Spleen (tissue), 11 donors: ENCODE measurements around the gene ADAMTS1. TPM values are rescaled to one million over a fixed set of nuclear protein-coding genes. Genes with fewer than 3 reads are reported as not detected.

Experiments used
- DNase-seq: peaks from one replicate; pipeline ENCODE4 v3.0.0-alpha.2; 2020
- H3K27ac ChIP-seq, 8 donors: fragments of 200-600 bp; sonication (generic) in 7 of 8; 1 replicate in 4 of 8; 2 replicates in 4 of 8; pipeline versions ENCODE4 v1.5.0 to v1.8.0; 2016 to 2021; ENCODE audit warnings: inconsistent platforms in 4 of 8, mild to moderate bottlenecking in 4 of 8, moderate library complexity in 1 of 8
- H3K27me3 ChIP-seq, 7 donors: fragments of 200-600 bp; sonication (generic) in 6 of 7; replicated peaks in 1 of 7; 1 replicate in 4 of 7; 2 replicates in 3 of 7; pipeline versions ENCODE4 v1.5.0 to v1.8.0; 2016 to 2021; ENCODE audit warnings: inconsistent platforms in 3 of 7, mild to moderate bottlenecking in 1 of 7
- H3K36me3 ChIP-seq, 6 donors: fragments of 200-600 bp; sonication (generic) in 5 of 6; 1 replicate in 4 of 6; 2 replicates in 2 of 6; pipeline versions ENCODE4 v1.5.0 to v1.8.0; 2016 to 2021; ENCODE audit warnings: inconsistent platforms in 2 of 6
- H3K4me1 ChIP-seq, 6 donors: fragments of 200-600 bp; sonication (generic) in 5 of 6; 1 replicate in 3 of 6; 2 replicates in 3 of 6; pipeline versions ENCODE4 v1.5.0 to v1.8.0; 2016 to 2021; ENCODE audit warnings: inconsistent platforms in 3 of 6
- H3K4me3 ChIP-seq, 8 donors: fragments of 200-600 bp; sonication (generic) in 7 of 8; 1 replicate in 4 of 8; 2 replicates in 4 of 8; pipeline versions ENCODE4 v1.5.0 to v1.8.0; 2016 to 2021; ENCODE audit warnings: inconsistent platforms in 4 of 8, mild to moderate bottlenecking in 4 of 8, moderate library complexity in 2 of 8
- H3K9me3 ChIP-seq, 8 donors: fragments of 200-600 bp; sonication (generic) in 7 of 8; 1 replicate in 4 of 8; 2 replicates in 4 of 8; pipeline versions ENCODE4 v1.5.0 to v1.8.0; 2016 to 2021; ENCODE audit warnings: inconsistent platforms in 4 of 8
- POLR2A ChIP-seq, 3 donors: fragments of 450-650 bp; IDR thresholded peaks; one replicate each; pipeline ENCODE4 v1.5.1; 2017; ENCODE audit warnings: antibody characterized with exemption in 3 of 3, mild to moderate bottlenecking in 1 of 3
- POLR2AphosphoS5 ChIP-seq, 3 donors: sonication (generic); formaldehyde crosslinking; IDR thresholded peaks; one replicate each; pipeline ENCODE4 v1.5.1; 2017; ENCODE audit warnings: antibody characterized with exemption in 3 of 3
- WGBS, 5 donors: extraction: QIAGEN DNeasy Blood & Tissue Kit in 3 of 5; methylation state at CpG; one replicate each; pipeline versions ENCODE4 v1.1.5 to v1.1.7; 2013 to 2018; 5-methylcytosine and 5-hydroxymethylcytosine counted together
- intact Hi-C: fragments of 100-400 bp; cut with DNase I; formaldehyde crosslinking; loops from one replicate; pipeline ENCODE4 v1.15.0; 2023; ENCODE audit warnings: low total_unique reads
- polyA plus RNA-seq, 3 donors: library from polyadenylated mRNA; stranded (reverse); fragments of 200-250 nt; gene quantifications; one replicate each; pipeline ENCODE4 v1.2.1, GENCODE V29; 2013
- total RNA-seq, 7 donors: library from RNA; depleted of rRNA in 3 of 7; stranded (reverse); fragments of >200 nt in 3 of 7; fragmentation: NEBNext Ultra II Directional in 4 of 7; extraction: Animal tissue kit (Norgen Biotek cat#: 25700) in 4 of 7; gene quantifications; one replicate each; pipeline versions ENCODE4 v1.1.0 to v1.2.1, GENCODE V29; 2016 to 2021
- TF ChIP-seq, protein P1 (sequence below), 11 experiments: fragments of 200-600 bp in 7 of 11; fragments of 450-650 bp in 4 of 11; sonication (generic) in 4 of 11; IDR thresholded peaks in 8 of 11; conservative IDR thresholded peaks in 3 of 11; 1 replicate in 7 of 11; 2 replicates in 4 of 11; pipeline versions ENCODE4 v1.4.0 to v1.8.0; 2016 to 2021; ENCODE audit warnings: antibody characterized with exemption in 11 of 11, inconsistent platforms in 4 of 11, mild to moderate bottlenecking in 1 of 11
- donor health status: healthy with polysubstance abuse.
- donor health status: DM: no; HTN: no; CAD: no; lungs with moderate emphysema.
- donor health status: DM: no; HTN: no; CAD: no.
- donor health status: Bipolar disorder and iron deficiency.
- donor health status: healthy.
- donor health status: DM: no; HTN: no; CAD: no.
- donor health status: DM: yes; HTN: yes; CAD: no.

ADAMTS1 gene
- total and polyA plus RNA-seq, 10 donors = 2.3 to 71.6 (median 21.9) TPM

DNA sequence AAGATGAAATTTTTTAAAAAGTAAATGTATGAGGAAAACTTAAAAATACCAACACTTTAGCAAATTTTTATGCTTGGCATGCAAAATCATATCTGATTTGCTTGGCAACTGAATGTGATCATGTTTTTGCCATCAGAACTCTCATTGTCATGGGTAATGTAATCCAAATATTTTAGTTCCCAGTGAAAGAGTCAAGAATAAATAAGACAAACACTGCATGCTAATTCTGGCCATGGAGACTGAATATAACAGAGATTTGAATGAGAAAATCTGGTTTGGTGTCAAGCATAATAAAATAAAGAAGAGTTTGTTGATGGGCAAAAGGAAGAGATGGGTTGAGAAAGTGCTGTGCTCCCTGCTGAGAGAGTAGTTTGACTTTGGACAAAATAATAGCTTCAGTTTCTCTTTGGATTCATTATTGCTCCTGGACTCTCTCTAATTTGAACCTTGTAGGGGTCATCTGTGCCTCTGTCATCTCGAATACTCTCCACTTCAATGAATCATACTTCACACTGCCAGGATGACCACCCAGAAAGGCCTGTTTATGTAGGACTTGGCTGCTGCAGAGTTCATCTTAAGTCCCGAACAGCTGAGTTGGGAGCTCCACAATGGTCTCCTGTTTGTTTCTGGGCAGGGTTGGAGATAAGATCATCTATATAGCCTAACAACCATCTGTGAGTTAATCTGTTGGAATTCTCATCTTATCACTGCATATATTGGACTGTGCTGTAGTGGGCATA is 34.4 kb downstream of the ADAMTS1 start:
- H3K36me3 ChIP-seq = no peaks in the 10 kb centered on the region
- no peak overlapping the region for H3K27ac ChIP-seq
- no peaks in the 10 kb centered on the region for H3K27me3 ChIP-seq
- H3K4me1 ChIP-seq = no peaks in the 10 kb centered on the region
- no peaks in the 10 kb centered on the region for H3K9me3 ChIP-seq
- intact Hi-C loops = no loop called here
- no peak for TF ChIP-seq POLR2AphosphoS5 (IDR thresholded peaks at IDR 0.05)
- WGBS, 5 donors = 61 to 84% (median 75%) methylated on average over 2 of the region's 2 CpGs
- DNase-seq = no peak
- no peak overlapping the region for H3K4me3 ChIP-seq

DNA sequence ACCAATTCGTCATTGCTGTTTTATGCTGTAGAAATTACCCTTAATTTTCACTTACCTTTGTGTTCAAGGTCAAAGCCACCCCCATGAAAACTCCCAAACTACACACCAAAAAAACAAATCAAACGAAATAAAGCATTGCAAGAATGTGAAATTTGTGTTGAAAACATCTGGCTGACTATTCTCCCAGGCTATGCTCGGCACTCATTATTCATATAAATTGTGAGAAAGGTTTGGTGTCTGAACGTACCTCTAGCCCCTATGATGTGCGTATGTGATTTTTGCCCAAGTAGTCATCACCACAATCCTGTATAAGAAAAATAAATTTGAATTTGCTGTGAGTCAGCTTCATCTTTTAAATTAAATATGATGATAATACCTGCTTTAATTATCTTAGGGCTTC is 34.9 kb downstream of the ADAMTS1 start:
- no peak overlapping the region for H3K4me3 ChIP-seq
- no peaks in the 10 kb centered on the region for H3K27me3 ChIP-seq
- WGBS, 5 donors = 80 to 89% (median 81%) methylated on average over 5 of the region's 5 CpGs
- no peak overlapping the region for H3K27ac ChIP-seq
- H3K9me3 ChIP-seq = no peaks in the 10 kb centered on the region
- DNase-seq = no peak
- TF ChIP-seq POLR2A (IDR thresholded peaks at IDR 0.05) (no peak), POLR2AphosphoS5 (IDR thresholded peaks at IDR 0.05) (no peak)
- TF ChIP-seq, protein P1, sequence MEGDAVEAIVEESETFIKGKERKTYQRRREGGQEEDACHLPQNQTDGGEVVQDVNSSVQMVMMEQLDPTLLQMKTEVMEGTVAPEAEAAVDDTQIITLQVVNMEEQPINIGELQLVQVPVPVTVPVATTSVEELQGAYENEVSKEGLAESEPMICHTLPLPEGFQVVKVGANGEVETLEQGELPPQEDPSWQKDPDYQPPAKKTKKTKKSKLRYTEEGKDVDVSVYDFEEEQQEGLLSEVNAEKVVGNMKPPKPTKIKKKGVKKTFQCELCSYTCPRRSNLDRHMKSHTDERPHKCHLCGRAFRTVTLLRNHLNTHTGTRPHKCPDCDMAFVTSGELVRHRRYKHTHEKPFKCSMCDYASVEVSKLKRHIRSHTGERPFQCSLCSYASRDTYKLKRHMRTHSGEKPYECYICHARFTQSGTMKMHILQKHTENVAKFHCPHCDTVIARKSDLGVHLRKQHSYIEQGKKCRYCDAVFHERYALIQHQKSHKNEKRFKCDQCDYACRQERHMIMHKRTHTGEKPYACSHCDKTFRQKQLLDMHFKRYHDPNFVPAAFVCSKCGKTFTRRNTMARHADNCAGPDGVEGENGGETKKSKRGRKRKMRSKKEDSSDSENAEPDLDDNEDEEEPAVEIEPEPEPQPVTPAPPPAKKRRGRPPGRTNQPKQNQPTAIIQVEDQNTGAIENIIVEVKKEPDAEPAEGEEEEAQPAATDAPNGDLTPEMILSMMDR (IDR thresholded peaks at IDR 0.05 in 8 of 11, conservative IDR thresholded peaks at IDR 0.05 in 3 of 11) = no peak
- no peaks in the 10 kb centered on the region for H3K36me3 ChIP-seq
- H3K4me1 ChIP-seq = no peaks in the 10 kb centered on the region
- intact Hi-C loops = no loop called here

DNA sequence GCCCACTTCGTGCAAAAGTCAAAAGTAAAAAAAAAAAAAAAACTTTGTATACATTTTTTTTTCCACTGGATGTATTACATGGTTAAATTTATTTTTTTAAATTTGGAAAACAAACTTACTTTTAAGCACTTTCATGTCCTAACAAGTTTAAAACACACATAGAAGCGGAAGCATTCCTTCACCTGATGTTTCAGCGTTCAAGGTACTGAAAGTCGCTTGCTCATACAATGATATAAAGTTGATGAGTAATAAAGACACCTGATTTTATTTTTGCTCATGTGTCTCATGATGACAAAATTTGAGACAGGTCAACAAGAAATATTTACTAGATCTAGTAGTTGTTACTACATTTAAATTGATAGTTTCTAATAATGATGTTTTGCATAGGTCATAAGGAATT is 35.5 kb downstream of the ADAMTS1 start:
- 86 to 95% (median 93%) methylated on average over 4 of the region's 4 CpGs for WGBS, 5 donors
- no peaks in the 10 kb centered on the region for H3K27me3 ChIP-seq
- H3K4me1 ChIP-seq = no peaks in the 10 kb centered on the region
- H3K9me3 ChIP-seq = no peaks in the 10 kb centered on the region
- H3K36me3 ChIP-seq = no peaks in the 10 kb centered on the region
- H3K4me3 ChIP-seq = no peak overlapping the region
- intact Hi-C loops = no loop called here
- no peak for DNase-seq
- no peak overlapping the region for H3K27ac ChIP-seq
- TF ChIP-seq POLR2A (IDR thresholded peaks at IDR 0.05) = no peak
- TF ChIP-seq, protein P1 (IDR thresholded peaks at IDR 0.05 in 8 of 11, conservative IDR thresholded peaks at IDR 0.05 in 3 of 11) = no peak
- no peak for TF ChIP-seq POLR2AphosphoS5 (IDR thresholded peaks at IDR 0.05)

DNA sequence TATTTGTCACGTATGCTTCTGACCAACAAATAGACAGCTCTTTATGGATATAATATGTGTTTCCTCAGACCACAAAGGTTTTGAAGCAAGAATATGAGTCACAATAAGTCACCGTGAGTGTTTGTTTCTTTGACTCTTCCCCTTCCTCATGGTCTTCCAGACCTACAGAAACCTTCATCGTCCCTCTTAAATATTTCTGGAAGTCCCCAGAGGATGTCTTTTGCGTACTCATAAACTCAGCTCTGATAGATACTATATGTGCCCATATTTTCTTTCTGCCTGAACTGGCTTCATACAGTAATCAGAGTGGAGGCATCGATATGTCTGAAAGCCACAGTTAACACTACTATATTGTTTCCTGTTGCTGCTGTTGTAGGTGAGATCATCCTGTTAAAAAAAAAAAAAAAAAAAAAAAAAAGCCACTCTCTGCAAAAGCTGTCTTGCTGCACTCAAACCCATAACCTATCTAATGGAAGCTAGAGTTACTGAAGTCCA is 38.4 kb downstream of the ADAMTS1 start:
- TF ChIP-seq POLR2AphosphoS5 (IDR thresholded peaks at IDR 0.05) (no peak), POLR2A (IDR thresholded peaks at IDR 0.05) (no peak)
- TF ChIP-seq, protein P1 (IDR thresholded peaks at IDR 0.05 in 8 of 11, conservative IDR thresholded peaks at IDR 0.05 in 3 of 11) = no peak
- no peaks in the 10 kb centered on the region for H3K27me3 ChIP-seq
- 74 to 81% (median 77%) methylated on average over 5 of the region's 5 CpGs for WGBS, 5 donors
- no peak overlapping the region for H3K4me3 ChIP-seq
- no peaks in the 10 kb centered on the region for H3K9me3 ChIP-seq
- DNase-seq = no peak
- H3K4me1 ChIP-seq = no peaks in the 10 kb centered on the region
- intact Hi-C loops = no loop called here
- H3K27ac ChIP-seq = no peak overlapping the region
- no peaks in the 10 kb centered on the region for H3K36me3 ChIP-seq
